ENCODE data around the gene TCF7L1. TPM values are rescaled to one million over a fixed set of nuclear protein-coding genes. Genes with fewer than 3 reads are reported as not detected.

The TCF7L1 gene
- total RNA-seq, 2 donors from 2014 or later: 71.9 to 73.3 TPM

- Histone ChIP-seq H3K9me3 (ENCODE audit: control insufficient read depth, low read length) (no peaks in the 10 kb centered on the region), H3K9ac (ENCODE audit: extremely low read depth, low read length, poor library complexity, severe bottlenecking) (peak overlapping the region; percentile 16), H3K36me3 (ENCODE audit: control insufficient read depth, insufficient read depth, low read length) (peaks cover 40% of the 10 kb centered on the region), H3K27ac (ENCODE audit: low read depth, low read length) (peak overlapping the region; percentile 74), H3K4me1 (ENCODE audit: control insufficient read depth, insufficient read depth, low read length) (peaks cover 31% of the 10 kb centered on the region), H3K27me3 (ENCODE audit: control insufficient read depth, insufficient read depth, low read length, poor library complexity, severe bottlenecking) (no peaks in the 10 kb centered on the region), H3K4me3 (ENCODE audit: low read length) (peak overlapping the region; percentile 55)
- no peaks in the 10 kb centered on the region for H3K27me3 Mint-ChIP-seq (ENCODE audit: insufficient read depth)
- H3K4me1 Mint-ChIP-seq: peaks cover 72% of the 10 kb centered on the region
- peak overlapping the region; percentile 30 for H3K4me3 Mint-ChIP-seq
- WGBS, 2 experiments (ENCODE audit: insufficient coverage in 1 of 2, insufficient read length in 1 of 2): 39 to 61% methylated on average over 6 to 13 of the region's 13 CpGs
- H3K9me3 Mint-ChIP-seq: no peaks in the 10 kb centered on the region
- H3K36me3 Mint-ChIP-seq (ENCODE audit: low read depth): peaks cover 34% of the 10 kb centered on the region
- H3K27ac Mint-ChIP-seq: peak overlapping the region; percentile 94
- peak; percentile 70 for DNase-seq
- TF ChIP-seq, protein P1, sequence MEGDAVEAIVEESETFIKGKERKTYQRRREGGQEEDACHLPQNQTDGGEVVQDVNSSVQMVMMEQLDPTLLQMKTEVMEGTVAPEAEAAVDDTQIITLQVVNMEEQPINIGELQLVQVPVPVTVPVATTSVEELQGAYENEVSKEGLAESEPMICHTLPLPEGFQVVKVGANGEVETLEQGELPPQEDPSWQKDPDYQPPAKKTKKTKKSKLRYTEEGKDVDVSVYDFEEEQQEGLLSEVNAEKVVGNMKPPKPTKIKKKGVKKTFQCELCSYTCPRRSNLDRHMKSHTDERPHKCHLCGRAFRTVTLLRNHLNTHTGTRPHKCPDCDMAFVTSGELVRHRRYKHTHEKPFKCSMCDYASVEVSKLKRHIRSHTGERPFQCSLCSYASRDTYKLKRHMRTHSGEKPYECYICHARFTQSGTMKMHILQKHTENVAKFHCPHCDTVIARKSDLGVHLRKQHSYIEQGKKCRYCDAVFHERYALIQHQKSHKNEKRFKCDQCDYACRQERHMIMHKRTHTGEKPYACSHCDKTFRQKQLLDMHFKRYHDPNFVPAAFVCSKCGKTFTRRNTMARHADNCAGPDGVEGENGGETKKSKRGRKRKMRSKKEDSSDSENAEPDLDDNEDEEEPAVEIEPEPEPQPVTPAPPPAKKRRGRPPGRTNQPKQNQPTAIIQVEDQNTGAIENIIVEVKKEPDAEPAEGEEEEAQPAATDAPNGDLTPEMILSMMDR (conservative IDR thresholded peaks at IDR 0.05): no peak
Measured at GRCh38 chr2:85175369-85176299, 42.4 kb downstream of the TCF7L1 start.

- Mint-ChIP-seq H3K27ac (peak overlapping the region; percentile 67), H3K4me1 (peaks cover 81% of the 10 kb centered on the region)
- 90 to 92% methylated on average over 4 to 6 of the region's 7 CpGs for WGBS, 2 experiments (ENCODE audit: insufficient coverage in 1 of 2, insufficient read length in 1 of 2)
Measured at GRCh38 chr2:85177031-85177824, 44.0 kb downstream of the TCF7L1 start.

DNA sequence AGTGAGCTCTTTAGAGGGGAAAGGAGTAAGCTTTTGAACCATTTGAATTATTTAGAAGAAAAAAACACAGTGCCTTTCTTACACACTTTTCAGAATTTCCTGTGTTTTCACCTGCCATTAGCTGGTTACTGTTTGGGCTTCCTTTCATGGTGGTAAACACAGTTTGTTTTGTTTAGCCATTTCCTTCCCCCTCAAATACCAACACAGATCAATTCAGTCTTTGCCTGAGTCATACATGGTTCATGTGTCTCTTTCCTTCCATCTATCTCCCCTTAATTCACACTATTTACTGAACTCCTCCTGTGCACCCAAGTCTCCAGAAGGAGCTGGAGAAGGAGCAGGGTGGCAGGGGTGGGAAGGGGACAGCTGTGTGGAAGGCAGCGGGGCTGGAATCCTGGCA lies 45.0 kb downstream of the TCF7L1 start:
- Histone ChIP-seq H3K27ac (ENCODE audit: low read depth, low read length) (no peak overlapping the region), H3K4me3 (ENCODE audit: low read length) (no peak overlapping the region), H3K9ac (ENCODE audit: extremely low read depth, low read length, poor library complexity, severe bottlenecking) (no peak overlapping the region), H3K36me3 (ENCODE audit: control insufficient read depth, insufficient read depth, low read length) (peaks cover 24% of the 10 kb centered on the region), H3K4me1 (ENCODE audit: control insufficient read depth, insufficient read depth, low read length) (peaks cover 37% of the 10 kb centered on the region), H3K27me3 (ENCODE audit: control insufficient read depth, insufficient read depth, low read length, poor library complexity, severe bottlenecking) (no peaks in the 10 kb centered on the region), H3K9me3 (ENCODE audit: control insufficient read depth, low read length) (no peaks in the 10 kb centered on the region)
- peaks cover 80% of the 10 kb centered on the region for H3K4me1 Mint-ChIP-seq
- H3K27me3 Mint-ChIP-seq (ENCODE audit: insufficient read depth): no peaks in the 10 kb centered on the region
- peaks cover 23% of the 10 kb centered on the region for H3K36me3 Mint-ChIP-seq (ENCODE audit: low read depth)
- no peaks in the 10 kb centered on the region for H3K9me3 Mint-ChIP-seq
- H3K27ac Mint-ChIP-seq: peak overlapping the region; percentile 61
- TF ChIP-seq, protein P1 (conservative IDR thresholded peaks at IDR 0.05): no peak
- 95% methylated on average over 1 of the region's 1 CpG; no CpG with 5 or more reads in 1 of the 2 experiments for WGBS, 2 experiments (ENCODE audit: insufficient coverage in 1 of 2, insufficient read length in 1 of 2)
- DNase-seq: no peak
- H3K4me3 Mint-ChIP-seq: no peak overlapping the region

More at GRCh38 chr2:85177031-85177824, 44.0 kb downstream of the TCF7L1 start:
- H3K9me3 Mint-ChIP-seq: no peaks in the 10 kb centered on the region
- Histone ChIP-seq H3K9me3 (ENCODE audit: control insufficient read depth, low read length) (no peaks in the 10 kb centered on the region), H3K27me3 (ENCODE audit: control insufficient read depth, insufficient read depth, low read length, poor library complexity, severe bottlenecking) (no peaks in the 10 kb centered on the region), H3K36me3 (ENCODE audit: control insufficient read depth, insufficient read depth, low read length) (peaks cover 29% of the 10 kb centered on the region), H3K4me3 (ENCODE audit: low read length) (no peak overlapping the region), H3K27ac (ENCODE audit: low read depth, low read length) (no peak overlapping the region), H3K9ac (ENCODE audit: extremely low read depth, low read length, poor library complexity, severe bottlenecking) (no peak overlapping the region), H3K4me1 (ENCODE audit: control insufficient read depth, insufficient read depth, low read length) (peaks cover 37% of the 10 kb centered on the region)
- DNase-seq: no peak
- TF ChIP-seq, protein P1 (conservative IDR thresholded peaks at IDR 0.05): no peak
- no peaks in the 10 kb centered on the region for H3K27me3 Mint-ChIP-seq (ENCODE audit: insufficient read depth)
- peaks cover 21% of the 10 kb centered on the region for H3K36me3 Mint-ChIP-seq (ENCODE audit: low read depth)
- peak overlapping the region; percentile 30 for H3K4me3 Mint-ChIP-seq

Measured in endodermal cell (in vitro differentiated cells).